Thoracic aorta (tissue), 2 donors: Measurements from ENCODE around the gene MYO1A. TPM values are rescaled to one million over a fixed set of nuclear protein-coding genes. Genes with fewer than 3 reads are reported as not detected.

Experiments used
- ATAC-seq: fragments of 150-250 bp; one replicate; pipeline ENCODE4 v1.8.0; 2017; ENCODE audit warnings: low read depth; ENCODE audit not compliant: insufficient number of reproducible peaks, low FRiP score
- DNase-seq: peaks from one replicate; pipeline ENCODE4 v3.0.0-alpha.2; 2020; ENCODE audit warnings: low spot score
- H3K27ac ChIP-seq, 2 donors: fragments of 200-600 bp; sonication (generic); 1 replicate in 1 of 2; 2 replicates in 1 of 2; pipeline ENCODE4 v1.5.1; 2016; ENCODE audit warnings: mild to moderate bottlenecking in 2 of 2, moderate library complexity in 2 of 2
- H3K27me3 ChIP-seq: fragments of 200-600 bp; sonication (generic); replicated peaks from 2 replicates; pipeline ENCODE4 v1.6.0; 2016; ENCODE audit warnings: mild to moderate bottlenecking; ENCODE audit not compliant: insufficient read depth
- H3K36me3 ChIP-seq: fragments of 200-600 bp; sonication (generic); one replicate; pipeline ENCODE4 v1.5.1; 2016
- H3K4me1 ChIP-seq, 2 donors: fragments of 200-600 bp; sonication (generic); 1 replicate in 1 of 2; 2 replicates in 1 of 2; pipeline versions ENCODE4 v1.5.1 to v1.6.0; 2016; ENCODE audit warnings: low read depth in 2 of 2, mild to moderate bottlenecking in 1 of 2; ENCODE audit not compliant: control insufficient read depth in 1 of 2
- H3K4me3 ChIP-seq: fragments of 200-600 bp; sonication (generic); 2 replicates; pipeline ENCODE4 v1.5.1; 2016; ENCODE audit warnings: mild to moderate bottlenecking
- H3K9me3 ChIP-seq: fragments of 200-600 bp; sonication (generic); 2 replicates; pipeline ENCODE4 v1.5.1; 2016
- CTCF ChIP-seq: fragments of 200-600 bp; sonication (generic); IDR thresholded peaks from one replicate; pipeline ENCODE4 v1.5.1; 2019; ENCODE audit warnings: antibody characterized with exemption
- total RNA-seq, 2 donors: library from RNA; depleted of rRNA; stranded (reverse); fragments of >200 nt; gene quantifications; one replicate each; pipeline versions ENCODE4 v1.1.0 to v1.2.3, GENCODE V29; 2016

Gene MYO1A
- total RNA-seq, 2 donors from 2014 or later, result 1.7 to 2.2 TPM

GRCh38 chr12:57048423-57049118 lies 1.4 kb downstream of the MYO1A start:
- ATAC-seq, result no peak
- no peaks in the 10 kb centered on the region for H3K36me3 ChIP-seq
- no peak overlapping the region for H3K4me3 ChIP-seq
- no peaks in the 10 kb centered on the region for H3K27me3 ChIP-seq
- no peaks in the 10 kb centered on the region for H3K9me3 ChIP-seq
- no peaks in the 10 kb centered on the region for H3K4me1 ChIP-seq
- no peak overlapping the region for H3K27ac ChIP-seq
- TF ChIP-seq CTCF, result no peak
- DNase-seq, result no peak

GRCh38 chr12:57047981-57048380 lies 1.9 kb downstream of the MYO1A start:
- no peak for TF ChIP-seq CTCF
- H3K9me3 ChIP-seq, result no peaks in the 10 kb centered on the region
- ATAC-seq (no peak), DNase-seq (no peak)
- no peaks in the 10 kb centered on the region for H3K4me1 ChIP-seq
- no peak overlapping the region for H3K4me3 ChIP-seq
- H3K27ac ChIP-seq, result no peak overlapping the region
- H3K36me3 ChIP-seq, result no peaks in the 10 kb centered on the region
- no peaks in the 10 kb centered on the region for H3K27me3 ChIP-seq

- H3K9me3 ChIP-seq, result no peaks in the 10 kb centered on the region
- ATAC-seq, result no peak
Measured at GRCh38 chr12:57046947-57047890, 2.7 kb downstream of the MYO1A start.

GRCh38 chr12:57046086-57046791 lies 3.7 kb downstream of the MYO1A start:
- no peak for TF ChIP-seq CTCF
- no peaks in the 10 kb centered on the region for H3K27me3 ChIP-seq
- H3K4me3 ChIP-seq, result no peak overlapping the region
- no peaks in the 10 kb centered on the region for H3K36me3 ChIP-seq
- H3K4me1 ChIP-seq, result no peaks in the 10 kb centered on the region
- H3K27ac ChIP-seq, result no peak overlapping the region
- no peaks in the 10 kb centered on the region for H3K9me3 ChIP-seq
- ATAC-seq (no peak), DNase-seq (no peak)

More at GRCh38 chr12:57046947-57047890, 2.7 kb downstream of the MYO1A start:
- no peaks in the 10 kb centered on the region for H3K36me3 ChIP-seq
- H3K27me3 ChIP-seq, result no peaks in the 10 kb centered on the region
- DNase-seq, result no peak
- H3K4me1 ChIP-seq, result no peaks in the 10 kb centered on the region
- H3K27ac ChIP-seq, result no peak overlapping the region
- no peak overlapping the region for H3K4me3 ChIP-seq
- TF ChIP-seq CTCF, result no peak

- Histone ChIP-seq H3K36me3 (no peaks in the 10 kb centered on the region), H3K27me3 (no peaks in the 10 kb centered on the region), H3K9me3 (no peaks in the 10 kb centered on the region), H3K4me3 (no peak overlapping the region), H3K4me1 (no peaks in the 10 kb centered on the region), H3K27ac (no peak overlapping the region)
- TF ChIP-seq CTCF, result no peak
- DNase-seq (no peak), ATAC-seq (no peak)
Measured at GRCh38 chr12:57044889-57045288, 5.0 kb downstream of the MYO1A start.
